ENCODE data around the gene STMN3.

The STMN3 gene

GRCh38 chr20:63694584-63695423, 41.6 kb upstream of the STMN3 start:
- no peak overlapping the region for H3K27ac ChIP-seq
- TF ChIP-seq ZFX (IDR thresholded peaks at IDR 0.05): no peak
- TF ChIP-seq CTCF (conservative IDR thresholded peaks at IDR 0.05): no peak

- no peak overlapping the region for H3K27ac ChIP-seq
- no peak for TF ChIP-seq CTCF (conservative IDR thresholded peaks at IDR 0.05)
- no peak for TF ChIP-seq ZFX (IDR thresholded peaks at IDR 0.05)
Observed at GRCh38 chr20:63693733-63694583, 40.7 kb upstream of the STMN3 start.

GRCh38 chr20:63693083-63693732, 40.0 kb upstream of the STMN3 start:
- no peak overlapping the region for H3K27ac ChIP-seq

GRCh38 chr20:63692436-63693082, 39.3 kb upstream of the STMN3 start:
- TF ChIP-seq ZFX (IDR thresholded peaks at IDR 0.05): no peak
- no peak for TF ChIP-seq CTCF (conservative IDR thresholded peaks at IDR 0.05)
- no peak overlapping the region for H3K27ac ChIP-seq

More at GRCh38 chr20:63693083-63693732, 40.0 kb upstream of the STMN3 start:
- TF ChIP-seq ZFX (IDR thresholded peaks at IDR 0.05): no peak
- no peak for TF ChIP-seq CTCF (conservative IDR thresholded peaks at IDR 0.05)

- H3K27ac ChIP-seq: no peak overlapping the region
- TF ChIP-seq CTCF (conservative IDR thresholded peaks at IDR 0.05) (no peak), ZFX (IDR thresholded peaks at IDR 0.05) (no peak)
Observed at GRCh38 chr20:63691711-63692435, 38.6 kb upstream of the STMN3 start.

GRCh38 chr20:63690898-63691710, 37.9 kb upstream of the STMN3 start:
- H3K27ac ChIP-seq: no peak overlapping the region
- no peak for TF ChIP-seq ZFX (IDR thresholded peaks at IDR 0.05)
- TF ChIP-seq CTCF (conservative IDR thresholded peaks at IDR 0.05): no peak
